ENCODE results near the gene OS9. TPM values are rescaled to one million over a fixed set of nuclear protein-coding genes. Genes with fewer than 3 reads are reported as not detected.

OS9 gene
- polyA plus RNA-seq, 4 donors: 148 to 307 (median 200) TPM

- H3K4me3 ChIP-seq (ENCODE audit: low read depth in 1 of 3, low read length in 3 of 3): peak within 1 kb of the TSS; percentile 67 to 75 (median 74)
- DNase-seq (peak; percentile 99), FAIRE-seq (no peak)
- peak within 1 kb of the TSS; percentile 68 to 99 (median 86) for H3K27ac ChIP-seq (ENCODE audit: low read depth in 1 of 3, low read length in 2 of 3)
- 0 to 1% (median 1%) methylated on average over 29 of the region's 29 CpGs for WGBS, 3 donors
- no peaks in the 10 kb centered on the region for H3K9me3 ChIP-seq (ENCODE audit: control insufficient read depth in 2 of 2, insufficient read depth in 1 of 2, low read depth in 1 of 2, low read length in 1 of 2)
- peaks cover 3 to 27% (median 3%) of the 10 kb centered on the region in 3 donors for H3K27me3 ChIP-seq (ENCODE audit: control insufficient read depth in 3 of 3, insufficient read depth in 3 of 3, low read length in 3 of 3)
- peaks cover 0 to 27% (median 11%) of the 10 kb centered on the region in 3 donors for H3K36me3 ChIP-seq (ENCODE audit: control insufficient read depth in 3 of 3, insufficient read depth in 2 of 3, low read depth in 1 of 3, low read length in 3 of 3)
- peaks cover 5 to 7% (median 6%) of the 10 kb centered on the region in 3 donors for H3K4me1 ChIP-seq (ENCODE audit: control insufficient read depth in 3 of 3, insufficient read depth in 2 of 3, low read depth in 1 of 3, low read length in 2 of 3)
These were observed 51.0 kb downstream of the OS9 start, which contains the start of gene TSPAN31 for GRCh38 chr12:57744777-57745484. Gene TSPAN31 (plus strand): TSS chr12:57745039. CDS start chr12:57745155, 116 bp downstream.

DNA sequence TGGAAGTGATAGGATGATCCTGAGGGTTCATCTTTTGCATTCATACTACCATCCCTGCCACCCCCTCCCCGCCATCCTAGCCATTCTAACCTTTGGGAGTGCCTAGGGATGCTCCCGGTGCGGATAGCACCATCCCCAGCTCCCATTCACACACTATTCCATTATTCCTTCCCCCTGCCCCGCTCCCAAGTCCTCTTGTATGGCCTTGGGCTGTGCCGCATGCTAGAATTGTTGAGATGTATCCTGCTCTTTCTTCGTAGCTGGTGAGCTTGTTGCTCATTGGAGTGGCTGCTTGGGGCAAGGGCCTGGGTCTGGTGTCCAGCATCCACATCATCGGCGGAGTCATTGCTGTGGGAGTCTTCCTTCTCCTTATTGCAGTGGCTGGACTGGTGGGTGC is 51.6 kb downstream of the OS9 start:
- FAIRE-seq: no peak
- Histone ChIP-seq H3K9me3 (ENCODE audit: control insufficient read depth in 2 of 2, insufficient read depth in 1 of 2, low read depth in 1 of 2, low read length in 1 of 2) (no peaks in the 10 kb centered on the region), H3K27me3 (ENCODE audit: control insufficient read depth in 3 of 3, insufficient read depth in 3 of 3, low read length in 3 of 3) (peaks cover 3 to 21% (median 3%) of the 10 kb centered on the region in 3 donors), H3K4me1 (ENCODE audit: control insufficient read depth in 3 of 3, insufficient read depth in 2 of 3, low read depth in 1 of 3, low read length in 2 of 3) (peaks cover 5 to 7% (median 6%) of the 10 kb centered on the region in 3 donors), H3K36me3 (ENCODE audit: control insufficient read depth in 3 of 3, insufficient read depth in 2 of 3, low read depth in 1 of 3, low read length in 3 of 3) (peaks cover 2 to 32% (median 11%) of the 10 kb centered on the region in 3 donors), H3K4me3 (ENCODE audit: low read depth in 1 of 3, low read length in 3 of 3) (peak overlapping the region; percentile 67 to 75 (median 74)), H3K27ac (ENCODE audit: low read depth in 1 of 3, low read length in 2 of 3) (peak overlapping the region in 2 of 3 donors; percentile 86 to 99)
- 46 to 48% (median 46%) methylated on average over 8 of the region's 8 CpGs for WGBS, 3 donors
- DNase-seq: no peak

GRCh38 chr12:57746025-57746424 is 52.1 kb downstream of the OS9 start:
- 72 to 84% (median 77%) methylated on average over 3 of the region's 3 CpGs for WGBS, 3 donors
- no peak for DNase-seq
- no peak overlapping the region for H3K27ac ChIP-seq (ENCODE audit: low read depth in 1 of 3, low read length in 2 of 3)
- no peak overlapping the region for H3K4me3 ChIP-seq (ENCODE audit: low read depth in 1 of 3, low read length in 3 of 3)
- peaks cover 5 to 10% (median 6%) of the 10 kb centered on the region in 3 donors for H3K4me1 ChIP-seq (ENCODE audit: control insufficient read depth in 3 of 3, insufficient read depth in 2 of 3, low read depth in 1 of 3, low read length in 2 of 3)
- no peak for FAIRE-seq
- peaks cover 0 to 16% (median 3%) of the 10 kb centered on the region in 3 donors for H3K27me3 ChIP-seq (ENCODE audit: control insufficient read depth in 3 of 3, insufficient read depth in 3 of 3, low read length in 3 of 3)
- no peaks in the 10 kb centered on the region for H3K9me3 ChIP-seq (ENCODE audit: control insufficient read depth in 2 of 2, insufficient read depth in 1 of 2, low read depth in 1 of 2, low read length in 1 of 2)
- H3K36me3 ChIP-seq (ENCODE audit: control insufficient read depth in 3 of 3, insufficient read depth in 2 of 3, low read depth in 1 of 3, low read length in 3 of 3): peaks cover 3 to 37% (median 11%) of the 10 kb centered on the region in 3 donors

- 91 to 96% (median 92%) methylated on average over 5 of the region's 5 CpGs for WGBS, 3 donors
These were observed 55.1 kb downstream of the OS9 start for GRCh38 chr12:57749061-57749460.

DNA sequence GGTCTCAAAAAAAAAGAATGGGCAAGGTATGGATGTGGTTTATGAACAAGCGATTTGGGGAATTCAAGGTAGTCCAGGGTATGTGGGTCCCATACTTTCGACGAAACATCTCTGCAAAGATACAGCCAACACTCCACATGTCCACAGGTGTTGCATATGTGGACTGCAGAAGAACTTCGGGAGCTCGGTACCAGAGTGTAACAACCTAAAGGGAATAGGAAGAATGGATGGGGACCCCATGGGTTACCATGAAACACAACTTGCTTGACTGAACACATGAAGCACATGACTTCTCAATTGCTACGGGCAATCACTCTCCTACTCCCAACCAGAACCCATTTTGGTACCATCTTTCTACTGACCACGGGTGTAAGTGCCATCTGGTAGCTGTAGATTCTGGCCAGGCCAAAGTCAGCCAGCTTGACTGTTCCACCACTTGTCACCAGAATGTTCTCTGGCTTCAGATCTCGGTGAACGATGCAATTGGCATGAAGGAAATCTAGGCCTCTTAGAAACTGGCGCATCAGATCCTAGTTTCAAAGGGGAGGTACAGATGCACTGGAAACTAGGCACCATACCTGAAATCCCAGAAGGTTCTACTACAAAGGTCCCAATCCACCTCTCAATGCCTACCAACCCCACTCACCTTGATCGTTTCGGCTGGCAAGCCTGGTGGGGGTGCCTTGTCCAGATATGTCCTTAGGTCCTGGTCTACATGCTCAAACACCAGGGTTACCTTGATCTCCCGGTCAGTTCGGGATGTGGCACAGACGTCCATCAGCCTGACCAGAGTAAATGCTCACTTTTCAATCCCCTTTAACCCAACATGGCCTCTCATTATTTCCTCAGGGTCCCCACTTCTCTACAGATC is 56.9 kb downstream of the OS9 start:
- FAIRE-seq (no peak), DNase-seq (no peak)
- WGBS, 3 donors: 89 to 91% (median 89%) methylated on average over 15 of the region's 15 CpGs
- peak overlapping the region in 1 of 3 donors; percentile 98 for H3K27ac ChIP-seq (ENCODE audit: low read depth in 1 of 3, low read length in 2 of 3)
- no peaks in the 10 kb centered on the region for H3K27me3 ChIP-seq (ENCODE audit: control insufficient read depth in 3 of 3, insufficient read depth in 3 of 3, low read length in 3 of 3)
- H3K4me3 ChIP-seq (ENCODE audit: low read depth in 1 of 3, low read length in 3 of 3): peak overlapping the region in 1 of 3 donors; percentile 87
- H3K9me3 ChIP-seq (ENCODE audit: control insufficient read depth in 2 of 2, insufficient read depth in 1 of 2, low read depth in 1 of 2, low read length in 1 of 2): no peaks in the 10 kb centered on the region
- H3K4me1 ChIP-seq (ENCODE audit: control insufficient read depth in 3 of 3, insufficient read depth in 2 of 3, low read depth in 1 of 3, low read length in 2 of 3): peaks cover under 1 to 29% (median 2%) of the 10 kb centered on the region in 3 donors
- H3K36me3 ChIP-seq (ENCODE audit: control insufficient read depth in 3 of 3, insufficient read depth in 2 of 3, low read depth in 1 of 3, low read length in 3 of 3): peaks cover 3 to 41% (median 11%) of the 10 kb centered on the region in 3 donors

More at GRCh38 chr12:57749061-57749460, 55.1 kb downstream of the OS9 start:
- DNase-seq (no peak), FAIRE-seq (no peak)
- Histone ChIP-seq H3K4me3 (ENCODE audit: low read depth in 1 of 3, low read length in 3 of 3) (no peak overlapping the region), H3K27me3 (ENCODE audit: control insufficient read depth in 3 of 3, insufficient read depth in 3 of 3, low read length in 3 of 3) (no peaks in the 10 kb centered on the region), H3K9me3 (ENCODE audit: control insufficient read depth in 2 of 2, insufficient read depth in 1 of 2, low read depth in 1 of 2, low read length in 1 of 2) (no peaks in the 10 kb centered on the region), H3K27ac (ENCODE audit: low read depth in 1 of 3, low read length in 2 of 3) (no peak overlapping the region), H3K36me3 (ENCODE audit: control insufficient read depth in 3 of 3, insufficient read depth in 2 of 3, low read depth in 1 of 3, low read length in 3 of 3) (peaks cover 3 to 41% (median 11%) of the 10 kb centered on the region in 3 donors), H3K4me1 (ENCODE audit: control insufficient read depth in 3 of 3, insufficient read depth in 2 of 3, low read depth in 1 of 3, low read length in 2 of 3) (peaks cover 5 to 28% (median 7%) of the 10 kb centered on the region in 3 donors)

DNA sequence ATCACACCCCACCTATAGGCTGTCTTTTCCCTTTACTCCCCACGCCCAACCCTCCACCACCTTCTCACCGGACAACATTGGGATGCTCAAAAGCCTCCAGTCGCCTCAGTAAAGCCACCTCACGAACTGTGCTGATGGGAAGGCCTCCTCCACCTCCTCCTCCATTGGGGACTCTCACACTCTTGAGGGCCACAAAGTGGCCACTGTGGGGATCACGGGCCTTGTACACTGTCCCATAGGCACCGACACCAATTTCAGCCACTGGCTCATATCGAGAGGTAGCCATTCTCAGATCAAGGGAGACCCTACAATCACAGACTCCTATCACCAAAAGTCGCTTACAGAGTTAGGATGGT is 57.5 kb downstream of the OS9 start:
- WGBS, 3 donors: 10 to 19% (median 17%) methylated on average over 8 of the region's 8 CpGs
- Histone ChIP-seq H3K9me3 (ENCODE audit: control insufficient read depth in 2 of 2, insufficient read depth in 1 of 2, low read depth in 1 of 2, low read length in 1 of 2) (no peaks in the 10 kb centered on the region), H3K27me3 (ENCODE audit: control insufficient read depth in 3 of 3, insufficient read depth in 3 of 3, low read length in 3 of 3) (no peaks in the 10 kb centered on the region), H3K4me1 (ENCODE audit: control insufficient read depth in 3 of 3, insufficient read depth in 2 of 3, low read depth in 1 of 3, low read length in 2 of 3) (peaks cover 0 to 28% (median 2%) of the 10 kb centered on the region in 3 donors), H3K27ac (ENCODE audit: low read depth in 1 of 3, low read length in 2 of 3) (peak overlapping the region in 2 of 3 donors; percentile 67 to 98), H3K36me3 (ENCODE audit: control insufficient read depth in 3 of 3, insufficient read depth in 2 of 3, low read depth in 1 of 3, low read length in 3 of 3) (peaks cover 3 to 41% (median 11%) of the 10 kb centered on the region in 3 donors), H3K4me3 (ENCODE audit: low read depth in 1 of 3, low read length in 3 of 3) (peak overlapping the region; percentile 32 to 87 (median 49))
- FAIRE-seq (no peak), DNase-seq (no peak)

GRCh38 chr12:57751788-57752667 is 58.1 kb downstream of the OS9 start, which contains the start of gene CDK4:
Gene CDK4 (minus strand): TSS chr12:57752310. CDS start chr12:57751717, 593 bp downstream.
- WGBS, 3 donors: 0 to 1% (median 1%) methylated on average over 53 to 58 of the region's 58 CpGs
- Histone ChIP-seq H3K27ac (ENCODE audit: low read depth in 1 of 3, low read length in 2 of 3) (peak within 1 kb of the TSS in 2 of 3 donors; percentile 67 to 98), H3K27me3 (ENCODE audit: control insufficient read depth in 3 of 3, insufficient read depth in 3 of 3, low read length in 3 of 3) (no peaks in the 10 kb centered on the region), H3K4me1 (ENCODE audit: control insufficient read depth in 3 of 3, insufficient read depth in 2 of 3, low read depth in 1 of 3, low read length in 2 of 3) (peaks cover 2 to 28% (median 2%) of the 10 kb centered on the region in 3 donors), H3K9me3 (ENCODE audit: control insufficient read depth in 2 of 2, insufficient read depth in 1 of 2, low read depth in 1 of 2, low read length in 1 of 2) (no peaks in the 10 kb centered on the region), H3K4me3 (ENCODE audit: low read depth in 1 of 3, low read length in 3 of 3) (peak within 1 kb of the TSS; percentile 32 to 87 (median 49)), H3K36me3 (ENCODE audit: control insufficient read depth in 3 of 3, insufficient read depth in 2 of 3, low read depth in 1 of 3, low read length in 3 of 3) (peaks cover 3 to 35% (median 11%) of the 10 kb centered on the region in 3 donors)
- FAIRE-seq: no peak
- DNase-seq: peak; percentile 99 to 100

Data from small intestine (tissue), 7 donors.